ENCODE results near the gene SPATA19. TPM values are rescaled to one million over a fixed set of nuclear protein-coding genes. Genes with fewer than 3 reads are reported as not detected.

The SPATA19 gene
- total RNA-seq, 1 donor, result not detected

DNA sequence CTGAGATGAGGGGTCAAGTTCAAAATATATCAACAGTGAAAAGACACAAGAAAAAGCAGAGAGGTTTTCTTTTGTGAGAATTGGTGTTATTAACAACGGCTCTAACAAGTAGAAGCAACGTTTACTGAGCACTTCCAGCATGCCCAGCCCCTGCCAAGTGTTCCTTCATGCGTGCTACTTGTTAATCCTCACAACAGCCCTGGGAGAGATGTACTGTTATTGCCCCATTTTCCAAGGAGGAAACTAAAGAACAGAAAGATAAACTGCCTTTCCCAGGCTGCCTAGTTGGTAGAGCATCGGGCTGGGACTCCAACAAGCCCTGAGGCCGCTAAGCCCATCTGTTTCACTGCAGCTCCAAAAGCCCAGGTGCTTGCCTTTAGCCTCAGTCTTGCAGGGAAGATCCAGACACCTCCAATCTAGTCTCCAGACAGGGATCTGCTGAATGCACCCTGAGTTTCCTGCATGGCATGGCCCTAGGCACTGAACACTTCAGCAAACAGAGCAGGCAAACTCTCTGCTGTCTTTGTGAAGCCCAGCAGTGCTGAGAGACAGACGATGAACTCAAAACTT, 25.5 kb downstream of the SPATA19 start:
- no peak for DNase-seq (ENCODE audit: low read depth in 2 of 3, low spot score in 2 of 3)

DNA sequence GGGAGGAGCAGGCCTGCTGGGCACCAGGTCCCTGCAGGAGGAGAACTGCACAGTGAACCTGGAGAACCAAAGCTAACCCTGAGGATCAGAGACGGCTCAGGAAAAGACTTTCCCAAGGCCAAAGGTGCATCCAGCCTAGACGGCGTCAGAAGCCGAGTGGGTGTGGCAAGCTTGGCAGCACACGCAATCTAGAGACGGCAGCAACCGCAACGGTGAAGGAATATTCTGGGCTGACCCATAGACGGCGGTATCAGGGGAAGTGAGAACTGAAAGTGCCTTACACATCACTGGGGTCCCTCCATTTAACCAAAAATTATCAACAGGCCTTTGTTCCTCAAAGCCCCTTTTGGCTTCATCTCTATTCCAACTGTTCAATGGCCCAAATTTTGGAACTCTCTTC, 26.2 kb downstream of the SPATA19 start:
- DNase-seq (ENCODE audit: low read depth in 2 of 3, low spot score in 2 of 3), result no peak

DNA sequence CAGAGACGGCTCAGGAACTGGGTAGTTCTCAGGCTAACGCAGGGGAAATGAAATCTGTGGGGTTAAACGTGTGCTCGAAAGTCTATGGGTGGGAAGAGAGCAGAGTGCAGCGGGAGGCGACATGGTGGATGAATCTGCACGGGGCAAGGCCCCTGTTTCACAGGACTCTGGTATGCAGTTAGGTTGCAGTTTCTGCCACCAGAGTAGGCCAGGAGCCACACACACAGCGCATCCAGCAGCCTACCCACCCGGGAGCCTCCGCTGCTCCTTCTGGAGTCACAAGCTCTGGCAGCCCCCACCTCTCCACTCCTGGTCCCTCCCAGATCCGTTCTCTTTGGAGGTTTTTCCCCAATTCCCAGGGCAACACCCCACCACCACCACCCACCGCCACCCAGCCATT, 27.0 kb downstream of the SPATA19 start:
- no peak for DNase-seq (ENCODE audit: low read depth in 2 of 3, low spot score in 2 of 3)

DNA sequence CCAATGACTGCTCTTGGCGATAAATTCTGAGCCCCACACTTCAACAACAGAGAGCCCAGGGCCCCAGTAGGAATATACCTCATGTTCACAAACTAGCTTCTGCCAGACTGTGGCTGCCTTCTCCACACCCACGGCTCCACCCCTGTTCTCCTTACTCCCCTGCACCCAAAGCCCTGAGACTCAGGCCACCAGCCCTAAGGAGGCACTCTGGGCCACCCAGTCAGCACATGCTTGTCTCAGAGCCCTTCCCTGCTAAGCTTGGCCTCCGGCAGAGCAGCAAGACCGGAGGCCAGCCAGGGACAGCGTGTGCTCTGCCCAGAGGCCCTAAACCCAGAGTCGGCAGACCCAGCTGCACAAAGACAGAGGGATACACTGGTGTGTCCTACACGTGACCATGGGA, 27.9 kb downstream of the SPATA19 start:
- DNase-seq (ENCODE audit: low read depth in 2 of 3, low spot score in 2 of 3), result no peak

DNA sequence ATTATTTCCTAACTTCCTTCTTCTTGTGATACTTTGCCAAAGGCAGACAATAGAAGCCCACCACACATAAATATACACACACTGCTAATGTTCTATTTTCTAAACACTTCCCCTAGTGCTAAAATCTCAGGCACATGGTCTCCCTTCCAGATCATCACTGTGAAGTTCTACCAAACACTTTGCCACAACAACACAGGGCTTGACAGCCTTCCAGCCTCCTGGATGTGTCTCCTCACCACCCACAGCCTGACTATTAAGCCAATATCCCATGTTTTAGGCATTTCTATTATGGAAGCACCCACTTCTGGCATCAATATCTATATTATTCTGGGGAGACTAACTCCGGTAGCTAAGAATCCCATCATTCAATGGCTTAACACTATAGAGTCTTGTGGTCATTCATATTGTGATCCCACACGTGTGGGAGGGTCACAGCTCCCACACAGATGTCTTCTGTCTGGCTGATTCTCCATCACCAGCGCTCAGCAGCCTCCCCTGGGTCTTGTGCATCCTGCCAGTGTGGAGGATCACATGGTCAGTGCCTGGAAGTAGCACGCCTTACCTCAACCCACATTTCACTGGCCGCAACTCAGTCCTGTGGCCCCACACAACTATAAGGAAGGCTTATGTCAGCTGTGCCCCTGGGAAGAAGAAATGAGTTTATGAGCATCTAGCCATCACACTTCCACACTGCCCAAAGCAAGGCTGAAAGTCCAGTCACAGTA, 29.0 kb downstream of the SPATA19 start:
- DNase-seq (ENCODE audit: low read depth in 2 of 3, low spot score in 2 of 3), result no peak

DNA sequence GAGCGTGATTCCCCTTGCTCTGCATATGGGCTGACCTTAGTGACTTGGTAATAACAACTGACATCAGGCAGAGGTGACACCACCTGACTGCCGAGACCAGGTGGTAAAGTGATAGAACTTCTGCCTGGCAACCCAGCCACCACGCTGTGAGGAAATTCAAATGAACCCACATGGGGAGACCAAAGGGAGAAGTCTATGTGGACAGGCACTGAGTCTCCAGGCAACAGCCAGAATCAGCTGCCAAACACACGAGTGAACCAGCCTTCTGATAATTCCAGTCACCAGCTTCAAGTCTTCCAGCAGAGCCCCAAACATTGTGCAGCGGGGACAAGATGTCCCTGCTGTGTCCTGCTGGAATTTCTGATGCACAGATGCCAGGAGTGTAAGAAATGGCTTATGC, 29.7 kb downstream of the SPATA19 start:
- no peak for DNase-seq (ENCODE audit: low read depth in 2 of 3, low spot score in 2 of 3)

DNA sequence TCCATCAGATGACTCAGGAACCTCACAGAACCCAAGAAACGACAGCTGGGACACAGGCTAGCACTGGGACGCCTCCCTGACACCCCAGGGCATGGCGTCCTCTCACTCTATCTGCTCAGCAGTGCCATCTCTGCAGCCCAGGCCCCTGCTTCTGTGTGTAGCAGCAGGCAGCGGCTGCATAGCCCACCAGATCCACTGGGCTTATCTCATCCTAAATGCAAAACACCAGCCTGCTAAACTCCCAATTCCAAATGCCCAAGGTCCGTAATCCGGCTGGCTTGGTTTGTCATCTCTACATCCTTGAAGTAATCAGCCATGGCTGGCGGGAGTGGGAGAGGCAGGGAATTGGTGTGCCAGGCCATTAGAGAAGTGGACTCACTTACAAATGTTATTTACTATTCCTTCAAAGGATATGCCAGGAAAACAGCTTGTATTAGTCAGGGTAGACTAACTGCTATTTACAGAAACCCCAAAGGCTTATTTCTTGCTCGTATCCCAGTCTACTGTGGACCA, 30.7 kb downstream of the SPATA19 start:
- no peak for DNase-seq (ENCODE audit: low read depth in 2 of 3, low spot score in 2 of 3)

DNA sequence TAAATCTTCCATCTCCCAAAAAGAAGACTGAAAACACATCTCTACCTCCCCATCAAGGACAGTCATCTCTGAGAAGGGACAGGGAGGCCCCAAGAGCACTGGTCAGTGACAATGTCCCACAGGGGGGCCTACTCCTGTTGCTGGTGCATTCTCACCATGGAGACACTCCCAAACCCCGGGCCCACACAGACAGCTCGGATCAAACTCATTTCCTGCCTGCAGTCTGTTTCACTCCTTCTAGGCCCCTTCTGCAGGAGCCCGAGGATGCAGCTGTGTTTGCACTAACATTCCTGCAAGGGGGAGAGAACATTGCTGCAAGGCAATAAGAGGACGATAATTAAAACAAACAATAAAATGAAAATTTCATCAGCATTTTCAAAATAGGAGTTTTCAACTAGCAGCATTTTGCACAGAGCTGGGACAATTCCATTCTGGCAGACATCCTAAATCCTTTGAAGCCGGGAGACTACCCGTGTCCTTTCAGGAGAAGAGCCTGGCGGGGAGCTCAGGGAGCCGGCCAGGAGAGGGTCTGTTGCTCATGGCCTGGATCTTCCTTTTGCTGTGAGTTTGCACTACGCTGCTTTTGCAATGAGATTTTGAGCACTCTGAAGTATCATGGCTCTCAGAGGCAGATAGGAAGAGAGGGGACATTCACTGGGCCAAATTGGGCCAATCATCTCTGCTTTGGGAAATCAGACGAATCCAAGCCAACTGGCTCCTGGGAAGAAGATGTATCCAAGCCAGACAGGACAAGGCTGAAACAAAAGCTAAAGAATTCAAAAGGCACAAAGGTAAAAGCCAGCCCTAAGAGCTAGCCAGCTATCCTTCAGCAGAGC, 33.2 kb downstream of the SPATA19 start:
- no peak for DNase-seq (ENCODE audit: low read depth in 2 of 3, low spot score in 2 of 3)

DNA sequence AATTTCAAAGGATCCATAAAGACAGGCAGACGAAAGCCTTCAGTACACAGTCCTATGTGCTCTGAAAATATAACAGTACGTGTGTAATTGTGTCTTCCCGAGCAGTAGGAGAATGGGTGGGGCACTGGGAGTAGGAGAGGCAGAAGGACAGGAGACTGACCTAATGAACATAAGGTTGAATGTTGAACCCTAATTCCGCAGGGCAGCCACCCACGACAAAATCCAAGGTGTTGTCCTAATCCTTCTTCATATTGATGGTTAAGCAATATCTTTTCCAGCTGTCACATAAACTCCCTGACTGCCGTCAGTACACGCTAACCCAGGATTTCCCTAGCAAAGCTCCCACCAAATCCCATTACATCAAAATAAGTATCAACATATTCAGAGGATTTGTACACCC, 34.5 kb downstream of the SPATA19 start:
- no peak for DNase-seq (ENCODE audit: low read depth in 2 of 3, low spot score in 2 of 3)

DNA sequence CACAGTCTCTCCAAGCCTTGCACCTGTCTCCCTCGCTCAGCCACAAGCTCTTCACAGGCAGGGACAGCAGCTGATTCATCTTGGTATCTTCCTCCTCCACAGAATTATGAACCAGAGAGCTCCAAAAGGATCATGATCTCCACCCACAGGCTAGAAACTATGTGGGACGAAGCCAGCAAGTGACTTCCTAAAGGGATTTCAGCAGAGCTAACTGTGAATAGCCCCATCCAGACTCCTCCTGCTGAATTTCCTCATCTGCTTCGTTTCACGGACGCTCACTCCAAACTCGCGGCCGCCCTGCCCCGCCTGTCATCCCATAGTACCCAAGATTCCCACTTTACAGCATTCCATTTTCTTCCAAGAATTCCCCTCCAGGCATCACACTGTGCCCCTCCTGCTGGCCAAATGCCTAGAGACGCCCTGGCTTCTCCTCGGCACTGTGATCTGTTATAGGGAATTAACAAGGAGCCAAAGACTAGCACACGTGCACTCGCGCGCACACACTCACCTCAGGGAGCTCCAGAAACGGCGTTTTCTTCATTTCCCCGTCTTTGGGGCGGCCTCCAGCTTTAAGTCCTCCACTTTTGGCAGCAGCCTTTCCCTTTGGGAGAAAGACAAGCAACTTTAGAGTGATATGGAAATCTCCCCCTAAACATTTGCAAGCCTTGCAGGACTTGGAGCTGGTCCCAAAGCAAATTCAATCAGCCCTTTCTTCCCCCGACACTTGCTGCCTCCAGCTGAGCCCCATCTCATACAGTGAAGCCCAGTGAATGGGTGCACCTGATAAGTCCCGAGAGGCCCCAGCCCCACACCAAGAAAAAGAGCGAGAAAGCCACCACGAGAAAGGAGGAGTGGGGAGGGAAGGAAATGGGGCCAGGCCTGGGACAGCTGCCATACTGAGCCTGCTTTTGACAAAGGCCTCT, 35.5 kb downstream of the SPATA19 start:
- no peak for DNase-seq (ENCODE audit: low read depth in 2 of 3, low spot score in 2 of 3)

DNA sequence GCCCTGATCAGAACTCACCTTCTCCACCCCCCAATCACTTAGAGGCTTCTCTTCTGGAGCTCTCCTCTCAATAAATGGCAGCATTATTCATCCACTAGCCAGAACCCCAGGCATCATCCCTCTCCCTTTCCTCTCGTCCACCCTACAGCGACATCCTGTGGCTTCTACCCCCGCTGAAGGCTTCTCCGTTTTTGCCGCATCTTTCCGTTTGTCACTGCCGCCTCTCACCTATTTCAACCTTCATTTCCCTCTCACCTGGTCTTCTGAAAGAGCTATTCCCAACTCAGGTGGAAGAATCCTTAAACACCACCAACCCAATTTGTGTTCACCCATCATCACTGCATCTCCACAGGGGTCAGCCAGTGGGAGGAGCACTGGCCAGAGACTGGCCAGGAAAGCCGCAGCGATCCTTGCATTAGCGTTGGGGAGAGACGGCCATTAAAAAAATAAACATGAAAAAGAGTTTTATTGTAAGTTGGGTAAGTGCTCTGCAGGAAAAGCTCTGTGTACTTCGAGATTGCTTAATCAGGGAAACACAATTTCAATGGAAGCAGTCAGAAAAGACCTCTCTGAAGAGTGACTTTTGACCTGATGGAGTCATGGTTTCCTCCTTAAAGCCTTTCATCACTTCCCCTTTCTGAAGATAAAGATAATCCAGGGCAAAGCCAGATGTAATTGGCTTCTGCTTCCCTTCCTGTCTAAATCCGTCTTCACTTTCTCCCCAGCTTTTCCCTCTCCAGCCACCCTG, 36.7 kb downstream of the SPATA19 start:
- no peak for DNase-seq (ENCODE audit: low read depth in 2 of 3, low spot score in 2 of 3)

DNA sequence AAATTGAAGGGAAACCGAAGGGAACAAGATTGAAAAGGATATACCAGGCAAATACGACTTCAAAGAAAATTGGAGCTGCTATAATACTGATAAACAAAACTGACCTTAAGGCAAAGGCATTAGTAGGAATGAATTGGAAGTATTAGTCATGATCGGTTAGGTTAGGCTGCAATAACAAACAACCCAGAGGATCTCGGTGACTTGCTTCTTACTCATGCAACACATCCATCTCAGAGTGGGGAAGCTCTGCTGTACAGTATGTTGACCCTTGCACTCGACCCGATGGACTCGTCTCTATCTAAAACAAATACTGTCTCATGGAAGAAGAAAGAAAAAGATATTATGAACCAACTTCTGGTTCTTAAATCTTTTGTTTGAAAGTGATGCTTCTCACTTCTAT, 42.3 kb downstream of the SPATA19 start:
- DNase-seq (ENCODE audit: low read depth in 2 of 3, low spot score in 2 of 3), result no peak

DNA sequence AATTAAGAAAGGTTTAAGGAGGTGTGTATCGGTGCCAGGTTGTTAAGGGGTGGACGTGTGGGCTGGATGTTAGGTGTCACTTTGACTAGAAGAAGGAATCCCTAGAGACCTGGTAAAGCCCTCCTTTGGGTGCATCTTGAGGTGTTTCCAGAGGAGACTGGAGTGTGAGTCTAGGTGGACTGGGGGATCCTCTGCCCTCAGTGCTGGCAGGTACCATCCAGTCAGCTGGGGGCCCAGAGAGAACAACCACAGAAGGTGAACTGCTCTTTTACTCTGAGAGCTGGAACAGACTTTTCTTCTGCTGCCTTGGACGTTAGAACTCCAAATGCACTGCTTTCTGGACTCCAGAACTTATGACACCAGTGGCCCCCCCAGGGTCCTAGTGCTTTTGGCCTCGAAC, 44.0 kb downstream of the SPATA19 start:
- DNase-seq (ENCODE audit: low read depth in 2 of 3, low spot score in 2 of 3), result no peak

DNA sequence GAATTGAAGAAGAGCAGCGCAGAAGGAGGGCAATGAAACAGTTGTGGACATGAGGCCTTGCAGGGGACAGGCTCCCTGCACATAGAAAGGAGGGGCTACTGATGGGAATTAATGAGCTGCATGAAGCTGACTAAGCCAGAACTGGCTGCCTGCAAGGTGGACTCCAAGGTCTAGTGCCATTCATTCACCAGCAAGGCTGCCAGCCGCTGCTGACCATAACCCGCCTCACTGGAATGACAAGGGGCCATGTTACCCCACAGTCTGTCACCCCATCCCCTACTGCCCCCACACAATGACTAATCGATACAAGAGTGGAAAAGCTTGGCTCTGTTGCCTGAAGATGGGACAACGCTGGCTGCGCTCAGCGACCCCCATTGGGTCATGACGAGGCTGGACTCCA, 44.6 kb downstream of the SPATA19 start:
- no peak for DNase-seq (ENCODE audit: low read depth in 2 of 3, low spot score in 2 of 3)

DNA sequence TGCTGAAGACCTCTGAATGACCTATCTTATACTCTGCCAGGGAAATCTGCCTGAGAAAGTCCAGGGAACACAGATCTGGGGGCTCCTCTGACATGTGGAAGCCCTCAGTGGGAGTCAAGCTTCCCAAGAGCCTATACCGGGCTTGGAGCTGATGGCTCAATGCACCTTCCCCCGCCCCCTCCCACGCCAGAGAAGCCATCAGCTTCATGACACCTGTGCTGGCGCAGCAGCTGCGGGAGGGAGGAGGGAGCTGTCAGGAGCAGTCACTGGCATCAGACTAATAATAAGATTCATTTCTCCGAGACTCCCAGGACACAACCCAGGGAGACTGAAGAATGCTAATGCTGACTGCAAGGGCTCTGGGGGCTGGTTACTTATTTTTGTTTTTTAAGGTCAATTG, 47.8 kb downstream of the SPATA19 start:
- no peak for DNase-seq (ENCODE audit: low read depth in 2 of 3, low spot score in 2 of 3)

DNA sequence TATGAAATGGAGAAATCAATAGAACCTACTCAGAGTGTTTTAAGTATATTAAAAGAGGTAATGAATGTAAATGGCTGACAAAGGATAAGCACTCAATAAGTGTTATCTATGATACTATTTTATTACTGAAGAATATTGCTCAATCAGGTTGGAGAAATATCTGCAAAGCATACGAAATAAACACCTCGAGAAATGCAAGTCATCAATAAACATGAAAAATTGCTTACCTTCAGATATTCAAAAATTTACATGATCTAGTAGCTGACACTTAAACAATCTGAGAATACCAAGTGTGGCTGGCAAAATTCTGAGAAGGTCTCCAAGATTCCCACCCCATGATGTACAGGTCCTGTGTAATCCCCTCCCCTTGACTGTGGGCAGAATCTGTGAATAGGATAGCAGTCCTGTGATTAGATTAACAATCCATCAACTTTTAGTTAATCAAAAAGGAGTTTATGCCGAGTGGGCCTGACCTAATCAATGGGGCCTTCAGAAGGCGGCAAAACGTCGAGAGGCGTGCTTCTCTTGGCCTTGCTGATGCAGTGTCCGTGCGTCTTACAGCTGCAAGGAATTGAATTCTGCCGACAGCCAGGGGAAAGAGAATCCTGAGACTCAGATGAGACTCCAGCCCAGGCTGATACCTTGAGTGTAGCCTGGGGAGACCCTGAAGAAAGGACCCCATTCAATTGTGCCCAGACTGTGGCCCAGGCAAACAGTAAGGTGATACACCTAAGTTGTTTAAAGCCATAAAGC, 49.1 kb downstream of the SPATA19 start:
- no peak for DNase-seq (ENCODE audit: low read depth in 2 of 3, low spot score in 2 of 3)

DNA sequence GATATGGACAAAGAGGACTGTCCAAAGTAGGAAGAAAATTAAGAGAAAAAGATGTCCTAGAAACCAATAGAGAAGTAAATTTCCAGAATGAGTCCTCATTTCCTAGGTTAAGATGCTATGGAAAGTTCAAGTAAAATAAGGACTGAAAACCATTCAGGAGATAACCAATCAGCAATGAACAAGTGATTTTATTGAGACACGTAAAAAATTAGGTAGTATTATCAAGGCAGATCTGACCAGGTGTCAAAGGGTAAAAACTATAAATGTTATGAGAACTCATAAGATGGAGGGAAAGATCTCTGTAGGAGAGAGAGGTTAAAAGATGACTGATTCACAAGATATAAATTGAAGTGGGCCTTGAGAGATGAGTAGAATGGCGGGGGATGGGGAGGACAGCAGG, 50.2 kb downstream of the SPATA19 start:
- no peak for DNase-seq (ENCODE audit: low read depth in 2 of 3, low spot score in 2 of 3)

DNA sequence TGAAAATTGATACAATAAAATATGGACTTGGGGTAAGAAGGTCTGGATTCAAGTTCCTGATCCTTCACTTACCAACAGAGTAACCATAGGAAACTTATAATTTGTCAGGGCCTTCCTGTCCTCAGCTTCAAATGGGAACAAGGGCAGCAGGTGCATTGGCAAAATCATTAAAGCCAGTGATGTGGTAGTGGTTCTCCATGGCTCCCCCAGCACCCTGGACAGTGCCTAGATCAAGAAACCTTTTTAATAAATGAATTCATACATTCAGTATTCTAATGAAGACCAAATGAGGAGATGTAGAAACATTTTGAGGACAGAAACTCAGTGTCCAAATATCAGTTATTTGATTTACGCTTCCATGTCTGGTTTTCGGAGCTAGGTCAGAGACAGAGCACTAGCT, 51.1 kb downstream of the SPATA19 start:
- DNase-seq (ENCODE audit: low read depth in 2 of 3, low spot score in 2 of 3), result no peak

Data from hematopoietic multipotent progenitor cell (in vitro differentiated cells).